Breast epithelium (tissue), 3 donors: ENCODE results near the gene THSD4.

ENCODE experiments used
- CTCF ChIP-seq, 3 donors: fragments of 450-650 bp; IDR thresholded peaks; one replicate each; pipeline ENCODE4 v1.5.1; 2016 to 2017; ENCODE audit warnings: antibody characterized with exemption in 3 of 3, mild to moderate bottlenecking in 3 of 3, moderate library complexity in 3 of 3
- POLR2A ChIP-seq: fragments of 450-650 bp; IDR thresholded peaks from one replicate; pipeline ENCODE4 v1.6.1; 2016; ENCODE audit warnings: antibody characterized with exemption, mild to moderate bottlenecking, moderate library complexity
- POLR2AphosphoS5 ChIP-seq, 3 donors: sonication (generic); formaldehyde crosslinking; IDR thresholded peaks; one replicate each; pipeline ENCODE4 v1.6.1; 2017; ENCODE audit warnings: antibody characterized with exemption in 3 of 3

DNA sequence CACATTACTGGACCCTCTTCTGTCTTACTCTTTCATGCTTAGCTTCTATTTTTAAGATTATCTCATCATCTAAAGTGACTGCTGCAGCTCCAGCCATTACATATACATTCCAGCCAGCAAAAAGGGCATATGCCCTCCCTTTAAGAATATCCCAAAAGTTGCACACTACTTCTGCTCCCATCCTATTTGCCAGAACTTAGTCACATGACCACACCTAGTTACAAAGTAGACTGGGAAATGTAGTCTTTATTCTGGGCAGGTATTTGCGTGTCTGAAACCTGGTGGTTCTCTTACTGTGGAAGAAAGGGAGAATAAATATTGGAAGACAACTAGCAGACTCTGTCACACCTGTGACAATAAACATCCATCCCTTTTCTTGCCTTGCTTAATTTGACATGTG, 353.4 kb downstream of the THSD4 start:
- TF ChIP-seq CTCF (IDR thresholded peaks at IDR 0.05) (no peak), POLR2A (no peak), POLR2AphosphoS5 (IDR thresholded peaks at IDR 0.05) (no peak)
